Stimulated activated CD8-positive, alpha-beta memory T cell treated with anti-CD3 and anti-CD28 coated beads, Interleukin-4, amount 100 ng/mL, for 24 hours (primary cell): Measurements from ENCODE around the gene KRT17.
"Not testable (repeated sequence)": the region's sequence is repeated elsewhere in the genome, so short reads cannot be mapped to it uniquely, and the experiment has no call there.

Experiments used
- DNase-seq: peaks from one replicate; pipeline ENCODE4 v3.0.0-alpha.2; 2020; ENCODE audit warnings: low read depth

The KRT17 gene

GRCh38 chr17:41619927-41620582 is 4.3 kb downstream of the KRT17 start:
- not testable (repeated sequence) for DNase-seq

- DNase-seq = no peak
Observed at GRCh38 chr17:41619036-41619926, 5.1 kb downstream of the KRT17 start.

DNA sequence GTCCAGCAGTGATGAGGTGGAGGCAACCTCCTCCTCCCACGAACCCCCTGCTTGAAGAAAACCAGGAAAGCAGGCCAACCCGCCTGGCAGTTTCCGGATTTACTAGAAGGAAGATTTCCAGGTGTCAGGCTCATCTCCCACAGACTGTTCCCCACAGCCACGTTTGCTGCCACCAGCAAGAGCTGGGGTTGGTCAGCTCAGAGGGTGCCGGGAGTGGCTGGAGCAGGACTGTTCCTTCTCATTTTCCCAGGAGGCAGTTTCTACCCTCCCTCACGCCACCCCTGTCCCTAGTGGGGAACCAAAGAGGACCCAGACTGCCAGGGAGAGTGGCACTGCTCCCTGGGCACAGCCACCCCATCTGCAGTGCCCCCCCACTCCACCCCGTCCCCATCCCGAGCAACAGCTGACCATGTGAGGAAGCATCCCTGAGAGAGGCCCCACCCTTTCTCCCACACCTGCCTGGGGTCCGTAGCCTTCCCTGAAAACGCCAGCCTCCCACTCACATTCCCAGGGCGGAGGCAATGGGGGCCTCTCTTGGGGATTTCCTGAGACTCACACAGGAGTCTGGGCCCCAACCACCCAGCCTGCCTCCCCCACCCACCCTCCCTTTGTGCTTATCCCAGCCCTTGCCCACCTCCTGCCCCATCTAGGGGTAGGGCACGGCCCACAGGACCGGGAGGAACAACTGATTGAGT is 5.9 kb downstream of the KRT17 start:
- no peak for DNase-seq

DNA sequence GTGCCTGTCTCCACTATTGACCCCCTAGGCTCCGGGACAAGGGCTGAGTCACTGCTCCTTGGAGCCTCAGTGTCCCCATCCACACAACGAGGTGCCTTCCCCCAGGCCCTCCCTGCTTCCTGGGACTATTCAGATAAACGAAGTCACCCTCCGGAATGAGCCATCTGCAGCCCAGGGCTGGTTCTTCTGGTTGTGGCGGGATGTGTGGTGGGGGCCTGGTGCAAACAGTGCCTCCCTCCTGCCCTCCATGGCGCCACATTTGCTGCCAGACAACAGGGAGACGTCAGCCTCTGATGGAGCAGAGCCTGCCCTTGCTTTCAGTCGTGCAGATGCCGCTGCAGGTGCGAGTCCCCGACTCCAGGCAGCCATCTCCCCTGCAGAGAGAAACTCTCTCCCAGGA is 6.7 kb downstream of the KRT17 start:
- DNase-seq = no peak

- no peak for DNase-seq
Observed at GRCh38 chr17:41617136-41617535, 7.2 kb downstream of the KRT17 start.

DNA sequence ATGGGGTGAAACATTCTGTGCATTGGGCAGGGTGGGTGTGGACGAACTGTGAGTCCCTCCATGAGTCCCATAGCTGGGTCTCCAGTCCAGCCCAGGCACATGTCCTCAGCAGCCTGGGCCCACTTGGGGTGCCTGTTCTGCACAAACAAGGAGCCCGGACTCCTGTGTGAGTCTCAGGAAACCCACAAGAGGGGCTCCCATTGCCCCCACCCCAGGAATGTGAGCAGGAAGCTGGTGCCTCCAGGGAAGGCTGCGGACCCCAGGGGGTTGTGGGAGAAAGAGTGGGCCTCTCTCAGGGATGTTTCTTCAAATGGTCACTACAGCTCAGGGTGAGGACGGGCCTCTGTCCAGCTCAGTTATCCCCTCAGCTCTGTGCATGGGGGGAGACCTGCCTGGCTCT is 7.9 kb downstream of the KRT17 start:
- DNase-seq = not testable (repeated sequence)

GRCh38 chr17:41615454-41615853 is 8.9 kb downstream of the KRT17 start:
- no peak for DNase-seq

GRCh38 chr17:41614767-41615166 is 9.6 kb downstream of the KRT17 start:
- not testable (repeated sequence) for DNase-seq

GRCh38 chr17:41614098-41614497 is 10.3 kb downstream of the KRT17 start:
- no peak for DNase-seq

- no peak for DNase-seq
Observed at GRCh38 chr17:41613277-41614082, 10.9 kb downstream of the KRT17 start.

- not testable (repeated sequence) for DNase-seq
Observed at GRCh38 chr17:41612376-41613160, 11.8 kb downstream of the KRT17 start, which contains the start of gene KRT16. Gene KRT16 (minus strand): TSS chr17:41612767. CDS start chr17:41612688, 79 bp downstream.

DNA sequence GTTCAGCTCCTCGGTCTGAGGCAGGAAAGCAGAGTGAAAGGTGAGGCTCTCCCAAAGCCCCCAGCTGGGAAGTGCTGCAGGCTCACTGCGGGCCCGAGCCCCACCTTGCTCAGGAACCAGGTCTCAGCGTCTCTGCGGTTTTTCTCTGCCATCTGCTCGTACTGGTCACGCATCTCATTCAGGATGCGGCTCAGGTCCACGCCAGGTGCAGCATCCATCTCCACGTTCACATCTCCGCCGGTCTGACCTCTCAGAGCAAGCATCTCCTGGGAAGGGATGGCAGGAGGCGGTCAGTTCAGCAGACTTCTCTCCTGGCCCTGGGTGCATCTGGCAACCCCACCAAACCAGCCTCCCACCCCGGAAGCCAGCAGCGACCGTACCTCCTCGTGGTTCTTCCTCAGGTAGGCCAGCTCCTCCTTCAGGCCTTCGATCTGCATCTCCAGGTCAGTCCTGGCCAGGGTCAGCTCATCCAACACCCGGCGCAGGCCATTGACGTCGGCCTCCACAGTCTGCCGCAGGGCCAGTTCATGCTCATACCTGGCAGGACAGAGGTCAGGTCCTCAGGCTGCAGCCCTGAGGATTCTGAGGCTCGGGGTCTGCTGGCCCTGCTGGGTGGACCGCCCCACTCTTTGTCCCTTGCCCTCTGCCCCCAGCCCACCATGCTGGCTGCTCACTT is 13.3 kb downstream of the KRT17 start:
- no peak for DNase-seq

DNA sequence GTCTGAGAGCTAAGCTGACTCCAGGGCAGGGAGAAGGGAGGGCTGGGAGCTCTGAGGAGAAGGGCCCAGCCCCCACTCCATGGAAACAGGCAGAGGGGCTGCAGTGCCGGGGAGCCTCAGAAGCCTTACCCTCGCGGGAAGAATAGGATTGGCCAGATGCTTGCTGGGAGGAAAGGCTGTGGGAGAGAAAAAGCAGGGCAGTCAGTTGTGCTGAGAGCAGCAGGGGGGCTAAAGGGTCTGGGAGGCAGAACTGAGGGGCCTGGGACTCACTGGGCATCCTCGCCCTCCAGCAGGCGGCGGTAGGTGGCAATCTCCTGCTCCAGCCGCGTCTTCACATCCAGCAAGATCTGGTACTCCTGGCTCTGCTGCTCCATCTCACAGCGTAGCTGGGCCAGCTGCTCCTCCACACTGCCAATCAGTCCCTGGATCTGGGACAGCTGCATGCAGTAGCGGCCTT is 14.3 kb downstream of the KRT17 start:
- not testable (repeated sequence) for DNase-seq

DNA sequence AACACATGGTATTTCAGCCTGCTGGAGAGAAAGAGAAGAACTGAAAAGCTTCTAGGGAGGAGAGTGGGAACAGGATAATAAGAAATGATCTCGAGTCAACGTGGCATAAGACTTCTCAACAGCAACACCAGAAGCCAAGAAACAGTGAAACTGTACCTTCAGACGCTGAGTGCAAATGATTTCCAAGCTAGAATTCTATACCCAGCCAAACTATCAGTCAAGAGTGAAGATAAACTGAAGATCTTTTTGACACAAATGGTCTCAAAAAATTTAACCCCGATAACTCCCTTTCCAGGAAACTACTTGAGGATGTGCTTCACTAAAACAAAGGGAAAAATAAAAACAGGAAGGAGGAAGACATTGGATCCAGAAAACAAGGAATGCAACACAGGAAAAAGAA is 17.4 kb downstream of the KRT17 start:
- DNase-seq = not testable (repeated sequence)

- DNase-seq = no peak
Observed at GRCh38 chr17:41602524-41602923, 21.9 kb downstream of the KRT17 start.

- DNase-seq = no peak
Observed at GRCh38 chr17:41600318-41600717, 24.1 kb downstream of the KRT17 start.

DNA sequence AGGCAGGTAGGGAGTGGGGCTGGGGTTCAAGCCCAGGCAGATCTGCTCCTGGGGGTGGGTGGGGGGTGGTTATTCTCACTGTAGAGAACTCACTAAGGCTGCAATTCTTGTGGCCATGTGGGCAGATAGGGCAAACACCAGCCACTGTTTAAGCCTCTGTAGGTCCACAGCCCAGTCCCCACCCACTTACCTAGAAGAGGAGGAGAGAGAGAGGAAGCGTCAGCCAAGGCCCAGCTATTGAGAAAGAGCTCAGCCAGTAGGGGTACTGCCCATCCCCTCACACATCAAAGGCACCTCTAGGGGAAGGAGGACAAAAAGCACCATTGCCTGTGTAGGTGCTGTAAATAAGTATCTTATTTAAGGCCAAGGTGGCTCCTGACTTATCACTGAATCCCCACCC is 24.7 kb downstream of the KRT17 start:
- DNase-seq = no peak

GRCh38 chr17:41595585-41595984 is 28.8 kb downstream of the KRT17 start:
- no peak for DNase-seq

DNA sequence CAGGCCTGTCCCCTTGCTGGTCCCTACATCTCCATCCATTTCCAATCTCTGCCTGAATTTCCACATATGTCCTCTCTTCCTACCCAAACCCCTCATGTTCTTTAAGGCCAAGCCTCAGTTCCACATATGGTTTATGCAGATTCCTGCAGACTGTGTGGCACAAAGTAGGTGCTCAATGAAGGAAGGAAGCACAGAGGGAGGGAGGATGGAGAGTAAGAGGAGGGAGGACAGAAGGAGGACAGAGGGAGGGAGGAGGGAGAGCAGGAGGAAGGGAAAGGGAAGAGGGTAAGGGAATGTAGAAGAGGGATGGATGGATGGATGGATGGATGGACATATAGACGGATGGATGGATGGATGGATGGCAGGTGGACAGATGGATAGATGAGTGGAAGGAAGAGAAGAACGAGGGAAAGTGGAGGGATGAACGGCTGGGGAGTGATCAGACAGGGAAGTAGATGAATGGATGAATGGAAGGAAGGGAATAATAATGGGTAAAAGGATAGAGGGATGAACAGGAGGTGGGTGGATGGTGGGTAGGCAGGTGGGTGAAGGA is 29.9 kb downstream of the KRT17 start:
- no peak for DNase-seq
